Stomach smooth muscle (tissue), 2 donors: Measurements from ENCODE around the gene LRRC56.

ENCODE experiments used
- H3K27ac ChIP-seq: one replicate; pipeline ENCODE4 v1.7.0; 2013; ENCODE audit warnings: mild to moderate bottlenecking, low read length, inconsistent platforms
- H3K27me3 ChIP-seq, 2 donors: one replicate each; pipeline ENCODE4 v1.7.0; 2013; ENCODE audit warnings: low read length in 2 of 2; ENCODE audit not compliant: insufficient read depth in 2 of 2, control insufficient read depth in 1 of 2
- H3K36me3 ChIP-seq, 2 donors: one replicate each; pipeline ENCODE4 v1.7.0; 2013; ENCODE audit warnings: low read length in 2 of 2; ENCODE audit not compliant: control insufficient read depth in 2 of 2, insufficient read depth in 2 of 2
- H3K4me1 ChIP-seq: one replicate; pipeline ENCODE4 v1.7.0; 2013; ENCODE audit warnings: low read length; ENCODE audit not compliant: control insufficient read depth, insufficient read depth
- H3K4me3 ChIP-seq, 2 donors: one replicate each; pipeline ENCODE4 v1.7.0; 2013; ENCODE audit warnings: low read length in 2 of 2
- H3K9ac ChIP-seq, 2 donors: one replicate each; pipeline ENCODE4 v1.7.0; 2013; ENCODE audit warnings: low read length in 2 of 2, mild to moderate bottlenecking in 1 of 2
- H3K9me3 ChIP-seq, 2 donors: one replicate each; pipeline ENCODE4 v1.7.0; 2013; ENCODE audit warnings: low read length in 2 of 2; ENCODE audit not compliant: control insufficient read depth in 2 of 2
- donor health status: healthy.
- donor health status: Pancreatic carcinoma.

LRRC56 gene

DNA sequence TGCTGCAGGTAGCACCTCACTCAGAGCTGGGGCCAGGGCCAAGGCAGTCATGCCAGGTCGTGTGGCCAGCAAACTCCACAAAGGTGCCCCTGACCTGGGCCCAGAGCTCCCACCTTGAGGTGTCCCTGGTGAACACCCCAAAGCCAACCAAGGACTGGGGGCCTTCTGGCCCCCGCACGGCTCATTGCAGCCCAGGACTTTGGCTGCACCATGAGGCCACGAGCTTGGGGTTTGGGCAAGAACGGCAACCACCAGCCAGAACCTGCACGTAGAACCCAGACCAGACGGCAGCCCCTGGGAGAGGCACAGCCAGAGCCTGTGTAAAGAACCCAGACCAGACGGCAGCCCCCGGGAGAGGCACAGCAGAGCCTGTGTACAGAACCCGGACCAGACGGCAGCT lies 7.8 kb downstream of the LRRC56 start:
- no peak overlapping the region for H3K27ac ChIP-seq
- no peak overlapping the region for H3K4me3 ChIP-seq
- H3K36me3 ChIP-seq, result no peaks in the 10 kb centered on the region
- no peaks in the 10 kb centered on the region for H3K9me3 ChIP-seq
- H3K9ac ChIP-seq, result no peak overlapping the region
- H3K4me1 ChIP-seq, result no peaks in the 10 kb centered on the region
- H3K27me3 ChIP-seq, result peaks cover under 1 to 5% of the 10 kb centered on the region in 2 donors

DNA sequence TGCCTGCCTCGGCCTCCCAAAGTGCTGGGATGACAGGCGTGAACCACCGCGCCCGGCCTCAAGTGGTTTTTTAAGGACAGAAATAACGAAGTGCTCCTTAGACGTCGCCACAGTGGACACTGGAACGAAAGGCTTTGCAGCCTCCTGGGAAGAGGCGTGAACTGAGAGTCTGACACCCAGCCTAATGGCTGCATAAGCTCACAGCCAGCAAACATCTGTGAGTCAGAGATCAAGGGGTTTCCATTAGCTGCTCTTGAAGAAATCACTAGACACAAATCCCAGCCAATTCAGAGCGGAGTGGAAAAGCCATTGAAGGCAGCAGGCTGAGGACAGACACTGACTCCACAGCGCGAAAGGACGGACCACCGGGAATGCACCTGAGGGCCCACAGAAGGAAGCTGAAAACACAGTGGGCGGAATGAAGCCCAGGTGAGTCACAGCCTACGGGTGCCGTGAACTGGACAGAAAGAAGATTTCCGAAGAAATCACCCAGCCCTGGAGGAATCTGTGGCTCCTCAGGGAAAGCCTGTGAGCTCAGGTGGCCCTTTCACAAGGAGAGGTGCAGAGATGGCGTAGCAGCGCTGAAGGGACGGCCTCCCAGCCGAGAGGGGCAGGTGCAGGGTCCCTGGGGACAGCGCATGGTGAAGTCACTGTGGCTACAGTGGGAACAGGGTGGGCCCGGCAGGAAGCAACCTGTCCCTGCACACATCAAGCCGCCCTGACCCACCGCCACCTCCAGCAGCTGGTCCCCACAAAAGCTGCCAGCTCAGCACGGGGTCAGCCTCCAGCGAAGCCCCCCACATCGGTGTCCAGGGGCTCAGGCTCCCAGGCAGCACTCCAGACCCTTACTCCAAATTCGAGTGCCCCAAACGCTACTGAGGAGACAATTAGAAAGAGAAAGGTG lies 11.6 kb downstream of the LRRC56 start:
- no peaks in the 10 kb centered on the region for H3K4me1 ChIP-seq
- no peak overlapping the region for H3K9ac ChIP-seq
- no peaks in the 10 kb centered on the region for H3K36me3 ChIP-seq
- no peak overlapping the region for H3K4me3 ChIP-seq
- no peak overlapping the region for H3K27ac ChIP-seq
- no peaks in the 10 kb centered on the region for H3K9me3 ChIP-seq
- peaks cover 21 to 22% of the 10 kb centered on the region in 2 donors for H3K27me3 ChIP-seq

DNA sequence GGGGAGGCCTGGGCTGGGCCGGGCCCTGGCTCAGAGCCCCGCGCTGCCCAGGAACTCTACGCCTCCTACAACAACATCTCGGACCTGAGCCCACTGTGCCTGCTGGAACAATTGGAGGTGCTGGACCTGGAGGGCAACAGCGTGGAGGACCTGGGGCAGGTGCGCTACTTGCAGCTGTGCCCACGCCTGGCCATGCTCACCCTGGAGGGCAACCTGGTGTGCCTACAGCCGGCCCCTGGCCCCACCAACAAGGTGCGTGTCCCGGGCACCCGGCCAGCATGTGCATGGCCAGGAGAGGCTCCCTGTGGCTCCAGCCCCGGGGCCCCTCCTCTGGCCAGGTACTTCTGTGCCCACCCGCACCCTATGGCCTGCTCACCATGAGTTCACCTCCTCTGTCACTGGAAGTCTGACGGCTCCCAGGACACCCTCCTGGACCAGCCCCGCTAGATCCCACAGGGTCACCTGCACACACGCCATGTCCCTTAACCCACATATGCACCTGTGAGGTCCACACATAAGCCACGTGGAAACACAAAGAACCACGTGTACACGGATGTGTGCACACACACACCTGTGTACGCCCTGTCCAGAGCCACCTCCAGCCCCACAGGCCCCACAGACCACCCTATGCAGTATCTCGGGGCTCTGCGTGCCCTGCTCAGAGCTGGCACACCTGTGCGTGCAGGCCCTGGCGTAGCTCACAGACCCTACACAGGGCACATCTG lies 12.9 kb downstream of the LRRC56 start:
- H3K9ac ChIP-seq, result no peak overlapping the region
- H3K36me3 ChIP-seq, result no peaks in the 10 kb centered on the region
- peaks cover 7% of the 10 kb centered on the region for H3K4me1 ChIP-seq
- no peaks in the 10 kb centered on the region for H3K9me3 ChIP-seq
- H3K27ac ChIP-seq, result no peak overlapping the region
- H3K4me3 ChIP-seq, result no peak overlapping the region
- H3K27me3 ChIP-seq, result peaks cover 28 to 30% of the 10 kb centered on the region in 2 donors

DNA sequence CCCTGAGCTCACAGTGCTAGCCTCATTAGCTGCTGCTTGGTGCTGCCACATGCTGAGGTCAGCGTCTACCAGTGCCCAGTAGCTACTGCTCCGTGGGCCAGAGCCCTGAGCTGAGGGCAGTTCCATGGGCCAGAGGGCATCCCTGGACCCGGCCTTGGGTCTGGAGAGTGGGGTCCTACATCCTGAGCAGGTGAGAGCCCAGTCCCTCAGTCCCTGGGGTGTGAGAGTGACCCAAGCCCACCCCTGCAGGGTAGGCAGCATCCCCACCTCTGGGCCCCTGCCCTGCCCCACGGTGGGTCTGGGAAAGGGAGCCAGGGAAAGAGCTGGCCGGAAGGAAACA lies 13.4 kb downstream of the LRRC56 start:
- no peak overlapping the region for H3K9ac ChIP-seq
- no peak overlapping the region for H3K4me3 ChIP-seq
- peaks cover 31 to 33% of the 10 kb centered on the region in 2 donors for H3K27me3 ChIP-seq
- no peak overlapping the region for H3K27ac ChIP-seq
- H3K36me3 ChIP-seq, result no peaks in the 10 kb centered on the region
- no peaks in the 10 kb centered on the region for H3K9me3 ChIP-seq
- peaks cover 9% of the 10 kb centered on the region for H3K4me1 ChIP-seq

DNA sequence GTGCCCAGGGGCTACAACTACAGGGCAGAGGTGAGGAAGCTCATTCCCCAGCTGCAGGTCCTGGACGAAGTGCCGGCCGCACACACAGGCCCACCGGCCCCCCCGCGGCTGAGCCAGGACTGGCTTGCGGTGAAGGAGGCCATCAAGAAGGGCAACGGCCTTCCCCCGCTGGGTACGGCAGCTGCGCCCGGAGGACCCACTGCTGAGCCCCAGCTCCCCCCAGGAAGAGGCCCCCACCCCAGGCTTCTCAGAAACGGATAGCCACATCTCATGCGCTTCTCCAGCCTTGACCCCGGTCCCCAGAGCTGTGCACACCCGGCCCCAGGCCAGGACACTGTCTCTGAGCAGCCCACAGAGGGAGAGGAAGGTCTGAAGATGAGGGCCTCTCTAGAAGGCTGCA lies 13.8 kb downstream of the LRRC56 start:
- no peak overlapping the region for H3K9ac ChIP-seq
- H3K4me3 ChIP-seq, result no peak overlapping the region
- peaks cover 32 to 37% of the 10 kb centered on the region in 2 donors for H3K27me3 ChIP-seq
- H3K9me3 ChIP-seq, result no peaks in the 10 kb centered on the region
- H3K4me1 ChIP-seq, result peaks cover 11% of the 10 kb centered on the region
- no peak overlapping the region for H3K27ac ChIP-seq
- no peaks in the 10 kb centered on the region for H3K36me3 ChIP-seq

DNA sequence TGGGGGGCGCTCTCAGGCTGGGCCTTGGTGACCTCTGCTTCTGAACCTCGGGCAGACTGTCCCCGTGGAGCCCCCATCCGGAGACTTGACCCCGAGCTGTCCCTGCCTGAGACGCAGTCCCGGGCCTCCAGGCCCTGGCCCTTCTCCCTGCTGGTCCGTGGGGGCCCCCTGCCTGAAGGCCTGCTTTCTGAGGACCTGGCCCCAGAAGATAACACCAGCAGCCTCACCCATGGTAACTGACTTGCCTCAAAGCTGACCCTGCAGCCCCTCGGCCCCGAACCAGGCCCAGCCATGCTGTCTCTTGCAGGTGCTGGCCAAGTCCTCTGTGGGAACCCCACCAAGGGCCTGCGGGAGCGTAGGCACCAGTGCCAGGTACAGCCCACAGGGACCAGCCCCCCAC lies 14.3 kb downstream of the LRRC56 start:
- no peaks in the 10 kb centered on the region for H3K36me3 ChIP-seq
- peaks cover 11% of the 10 kb centered on the region for H3K4me1 ChIP-seq
- H3K9me3 ChIP-seq, result no peaks in the 10 kb centered on the region
- H3K4me3 ChIP-seq, result no peak overlapping the region
- no peak overlapping the region for H3K27ac ChIP-seq
- no peak overlapping the region for H3K9ac ChIP-seq
- H3K27me3 ChIP-seq, result peaks cover 37 to 41% of the 10 kb centered on the region in 2 donors

DNA sequence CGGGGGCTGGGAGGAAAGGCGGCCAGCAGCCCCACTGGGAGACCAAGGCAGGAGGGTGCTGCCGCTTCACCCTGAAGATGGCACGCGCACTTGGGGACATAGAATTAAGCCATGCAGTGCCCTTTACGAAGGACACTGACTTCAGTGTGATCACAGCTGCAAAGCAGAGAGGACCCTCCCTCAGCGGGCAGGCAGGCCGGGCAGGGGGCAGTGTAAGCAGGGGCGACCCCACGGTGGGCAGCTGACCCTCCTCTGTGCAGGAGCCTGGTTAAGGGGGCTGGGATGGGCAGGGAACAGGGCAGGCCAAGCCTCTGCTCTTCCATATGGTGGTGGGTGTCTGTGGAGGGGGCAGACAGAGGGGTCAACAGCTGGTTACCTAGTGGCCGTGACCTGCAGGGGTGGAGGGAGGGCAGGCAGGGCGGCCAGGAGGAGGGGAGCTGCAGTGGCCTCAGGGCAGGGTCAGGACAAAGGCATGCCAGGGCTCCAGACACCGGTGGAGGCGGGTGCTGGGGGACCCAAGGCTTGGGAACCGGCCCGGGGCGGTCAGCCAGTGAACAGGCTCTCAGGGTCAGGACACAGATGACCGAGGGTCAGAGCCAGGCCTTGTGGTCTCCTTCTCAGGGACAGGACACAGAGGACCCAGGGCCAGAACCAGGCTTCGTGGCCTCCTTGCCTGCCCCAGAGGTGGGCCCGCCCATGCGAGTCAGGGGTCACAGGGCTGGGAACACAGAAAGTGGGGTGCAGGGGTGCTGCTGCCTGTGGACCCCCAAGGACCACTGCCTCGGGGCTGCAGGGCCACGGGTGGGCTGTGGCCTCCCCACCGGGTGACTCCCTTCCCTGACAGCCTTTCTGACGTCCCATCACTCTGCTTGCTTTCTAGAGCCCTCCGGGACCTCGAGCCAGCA lies 16.0 kb downstream of the LRRC56 start:
- no peak overlapping the region for H3K27ac ChIP-seq
- no peaks in the 10 kb centered on the region for H3K9me3 ChIP-seq
- no peak overlapping the region for H3K4me3 ChIP-seq
- no peaks in the 10 kb centered on the region for H3K36me3 ChIP-seq
- H3K27me3 ChIP-seq, result peaks cover 43 to 58% of the 10 kb centered on the region in 2 donors
- no peak overlapping the region for H3K9ac ChIP-seq
- H3K4me1 ChIP-seq, result peaks cover 11% of the 10 kb centered on the region

DNA sequence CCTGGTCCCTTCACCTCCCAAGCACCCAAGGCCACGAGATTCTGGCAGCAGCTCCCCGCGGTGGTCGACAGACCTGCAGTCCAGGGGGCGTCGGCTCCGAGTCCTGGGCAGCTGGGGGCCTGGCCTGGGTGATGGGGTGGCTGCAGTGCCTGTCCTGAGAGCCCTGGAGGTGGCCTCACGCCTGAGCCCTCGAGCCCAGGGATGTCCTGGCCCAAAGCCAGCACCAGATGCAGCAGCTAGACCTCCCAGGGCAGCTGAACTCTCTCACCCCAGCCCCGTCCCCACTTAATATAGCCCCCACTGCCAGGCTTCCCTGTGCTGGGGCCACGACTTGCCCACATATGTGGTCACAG lies 16.6 kb downstream of the LRRC56 start:
- Histone ChIP-seq H3K27ac (no peak overlapping the region), H3K4me3 (no peak overlapping the region), H3K4me1 (peaks cover 11% of the 10 kb centered on the region), H3K27me3 (peaks cover 43 to 59% of the 10 kb centered on the region in 2 donors), H3K36me3 (no peaks in the 10 kb centered on the region), H3K9ac (no peak overlapping the region), H3K9me3 (no peaks in the 10 kb centered on the region)

DNA sequence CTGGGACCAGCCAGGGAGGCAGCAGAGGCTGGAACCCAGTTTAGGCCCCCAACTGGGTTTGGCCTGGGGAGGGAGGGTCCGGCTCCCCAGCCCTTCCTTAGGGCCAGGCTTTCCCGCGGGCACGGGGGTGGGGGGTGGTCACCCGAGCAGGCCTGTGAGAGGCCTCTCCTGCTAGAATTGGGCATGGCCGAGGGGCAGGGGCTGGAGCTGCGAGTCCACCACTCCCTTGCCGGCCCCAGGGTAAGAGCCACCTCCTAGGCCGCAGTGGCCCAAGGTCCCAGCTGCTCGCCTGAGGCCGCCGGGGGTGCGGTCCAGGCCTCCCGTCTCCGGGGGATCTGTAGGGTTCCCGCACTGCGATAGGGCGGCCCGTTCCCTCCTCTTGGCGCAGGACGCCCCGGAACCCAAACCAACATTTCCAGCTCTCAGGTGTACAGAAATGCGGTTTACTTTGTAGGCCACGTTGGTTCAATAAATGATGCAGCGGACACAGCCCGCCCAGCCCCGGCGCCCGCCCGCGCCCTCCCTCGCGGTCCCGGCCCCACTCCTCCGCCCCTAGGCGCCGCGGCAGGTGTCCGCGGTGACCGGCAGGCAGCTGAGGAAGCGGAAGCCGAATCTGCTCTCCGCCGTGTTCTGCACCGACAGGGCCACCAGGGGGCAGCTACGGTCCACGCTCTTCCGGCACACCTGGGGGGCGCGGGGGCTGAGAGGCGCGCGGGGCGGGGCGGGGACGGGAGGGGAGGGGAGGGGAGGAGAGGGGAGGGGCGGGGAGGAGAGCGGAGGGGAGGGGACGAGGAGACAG lies 17.3 kb downstream of the LRRC56 start:
- Histone ChIP-seq H3K4me1 (peaks cover 11% of the 10 kb centered on the region), H3K4me3 (peak overlapping the region in 1 of 2 donors; percentile 40), H3K36me3 (no peaks in the 10 kb centered on the region), H3K27ac (no peak overlapping the region), H3K9ac (no peak overlapping the region), H3K27me3 (peaks cover 43 to 63% of the 10 kb centered on the region in 2 donors), H3K9me3 (no peaks in the 10 kb centered on the region)
